Fibroblast of gingiva (primary cell): ENCODE measurements around the gene RAB40B.

Experiments
- DNase-seq: peaks from one replicate; pipeline ENCODE4 v3.0.0-alpha.2; 2011; ENCODE audit warnings: low read depth

RAB40B gene

GRCh38 chr17:82615084-82616020 lies 83.1 kb downstream of the RAB40B start:
- no peak for DNase-seq

GRCh38 chr17:82614095-82614631 lies 84.3 kb downstream of the RAB40B start:
- DNase-seq: no peak

- no peak for DNase-seq
Observed at GRCh38 chr17:82613283-82614094, 85.0 kb downstream of the RAB40B start.

- DNase-seq: peak; percentile 41
Observed at GRCh38 chr17:82611140-82612058, 87.1 kb downstream of the RAB40B start.

GRCh38 chr17:82609655-82610054 lies 88.8 kb downstream of the RAB40B start:
- no peak for DNase-seq

- no peak for DNase-seq
Observed at GRCh38 chr17:82608816-82609215, 89.7 kb downstream of the RAB40B start.

- no peak for DNase-seq
Observed at GRCh38 chr17:82605939-82606600, 92.4 kb downstream of the RAB40B start.
